ENCODE data around the gene TRPM4. TPM values are rescaled to one million over a fixed set of nuclear protein-coding genes. Genes with fewer than 3 reads are reported as not detected.
"Not testable (repeated sequence)": the region's sequence is repeated elsewhere in the genome, so short reads cannot be mapped to it uniquely, and the experiment has no call there.

TRPM4 gene
- total RNA-seq, result 35.5 and 39.5 TPM in 2 replicates

DNA sequence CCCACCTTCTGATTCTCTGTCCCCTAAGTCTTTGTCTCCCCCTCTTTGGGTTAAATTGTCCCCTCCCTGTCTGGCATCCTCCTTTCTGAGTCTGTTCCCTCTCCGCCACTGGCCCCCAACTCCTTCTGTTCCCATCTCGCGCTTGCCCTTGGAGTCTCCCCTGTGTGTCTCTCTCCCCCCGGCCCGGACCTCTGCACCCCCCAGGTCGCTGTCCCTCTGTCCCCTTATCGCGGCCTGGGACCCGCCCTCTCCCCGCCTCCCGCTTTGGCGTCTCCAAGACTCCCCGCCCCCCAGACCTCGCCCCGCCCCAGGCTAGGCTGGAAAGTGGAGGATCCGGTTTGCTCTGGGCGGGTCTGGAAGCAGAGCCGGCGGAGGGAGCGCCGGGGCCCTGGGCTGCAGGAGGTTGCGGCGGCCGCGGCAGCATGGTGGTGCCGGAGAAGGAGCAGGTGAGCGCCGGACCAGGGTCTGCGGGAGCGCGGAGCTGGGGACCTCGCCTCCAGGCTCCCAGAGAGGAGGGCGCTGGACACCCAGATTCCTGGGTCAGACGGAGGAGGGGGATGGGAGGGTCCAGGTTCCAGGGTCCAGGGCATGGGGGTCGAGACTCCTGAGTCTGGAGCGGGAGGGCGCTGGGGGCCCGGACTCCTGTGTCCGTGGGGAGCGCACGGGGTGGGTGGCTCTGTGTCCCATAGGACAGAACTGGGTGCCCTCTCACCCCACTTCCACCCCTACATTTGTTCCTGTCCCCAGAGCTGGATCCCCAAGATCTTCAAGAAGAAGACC is at the start of gene TRPM4:
TRPM4 (plus strand) TSS at position 348 of the 780 bp plus-strand sequence; CDS start at position 423, 75 bp downstream.
- no peak for DNase-seq (ENCODE audit: extremely low read depth, low read depth, low spot score)

DNA sequence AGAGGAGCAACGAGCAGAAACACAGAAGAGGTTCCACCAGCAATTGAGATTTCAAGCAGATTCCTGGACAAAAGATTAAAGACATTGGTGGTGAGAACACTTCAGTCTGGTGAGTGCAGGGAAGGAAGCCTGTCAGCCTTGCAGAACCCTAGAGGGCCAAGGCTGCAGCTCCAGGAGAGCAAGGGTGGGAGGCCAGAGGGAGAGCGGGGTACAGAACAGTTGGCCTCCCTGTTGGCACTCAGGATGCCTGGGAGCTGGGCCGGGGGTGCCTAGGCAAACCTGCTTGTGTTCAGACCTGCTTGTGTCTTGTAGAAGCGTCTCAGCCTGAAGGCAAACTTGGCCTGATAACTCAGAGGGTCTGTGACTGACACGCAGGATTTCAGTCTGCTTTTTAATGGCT is 48.5 kb upstream of the TRPM4 start:
- DNase-seq (ENCODE audit: extremely low read depth, low read depth, low spot score), result no peak

GRCh38 chr19:49109569-49110233 is 47.9 kb upstream of the TRPM4 start:
- DNase-seq (ENCODE audit: extremely low read depth, low read depth, low spot score), result no peak

DNA sequence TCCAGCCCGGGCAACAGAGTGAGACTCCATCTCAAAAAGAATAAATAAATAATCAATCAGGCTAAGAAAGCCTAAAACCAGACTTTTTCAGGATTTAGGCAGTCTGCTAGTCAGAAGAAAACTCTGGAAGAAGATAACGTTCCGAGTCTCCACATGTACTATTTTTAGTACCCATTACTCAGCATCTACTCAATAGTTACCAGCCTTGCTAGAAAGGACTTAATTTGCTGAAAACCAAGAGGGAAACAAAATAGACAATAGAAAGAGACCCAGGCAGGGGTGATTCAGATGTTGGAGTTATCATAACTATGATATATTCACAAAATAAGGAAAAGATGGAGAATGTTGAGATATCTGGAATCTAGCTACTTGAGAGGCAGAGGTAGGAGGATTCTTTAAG is 47.0 kb upstream of the TRPM4 start:
- DNase-seq (ENCODE audit: extremely low read depth, low read depth, low spot score), result no peak

- DNase-seq (ENCODE audit: extremely low read depth, low read depth, low spot score), result no peak
Measured at GRCh38 chr19:49111218-49111998, 46.2 kb upstream of the TRPM4 start.

- no peak for DNase-seq (ENCODE audit: extremely low read depth, low read depth, low spot score)
Measured at GRCh38 chr19:49113762-49114629, 43.6 kb upstream of the TRPM4 start, which contains the start of gene LIN7B. LIN7B (plus strand) TSS chr19:49114370; CDS start chr19:49114405, 35 bp downstream.

GRCh38 chr19:49114630-49115363 is 42.8 kb upstream of the TRPM4 start:
- DNase-seq (ENCODE audit: extremely low read depth, low read depth, low spot score), result no peak

DNA sequence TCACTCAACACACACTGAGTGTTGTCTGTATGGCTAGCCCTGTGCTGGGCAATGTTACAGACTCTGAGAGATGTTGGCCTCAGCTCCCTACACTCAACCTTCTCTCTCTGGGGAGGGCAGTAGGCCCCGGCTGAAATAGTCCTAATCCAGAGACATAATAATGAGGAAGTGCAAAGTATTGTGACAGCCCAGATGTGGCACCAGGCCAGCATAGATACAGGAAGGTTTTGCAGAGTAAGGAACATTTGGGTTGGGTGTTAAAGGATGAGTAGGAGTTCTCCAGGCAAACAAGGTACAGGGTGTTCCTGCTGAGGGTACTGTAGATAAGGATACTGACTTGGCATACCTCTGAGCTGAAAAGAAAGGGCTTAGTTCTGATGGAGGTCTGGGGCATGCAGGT is 41.0 kb upstream of the TRPM4 start:
- no peak for DNase-seq (ENCODE audit: extremely low read depth, low read depth, low spot score)

DNA sequence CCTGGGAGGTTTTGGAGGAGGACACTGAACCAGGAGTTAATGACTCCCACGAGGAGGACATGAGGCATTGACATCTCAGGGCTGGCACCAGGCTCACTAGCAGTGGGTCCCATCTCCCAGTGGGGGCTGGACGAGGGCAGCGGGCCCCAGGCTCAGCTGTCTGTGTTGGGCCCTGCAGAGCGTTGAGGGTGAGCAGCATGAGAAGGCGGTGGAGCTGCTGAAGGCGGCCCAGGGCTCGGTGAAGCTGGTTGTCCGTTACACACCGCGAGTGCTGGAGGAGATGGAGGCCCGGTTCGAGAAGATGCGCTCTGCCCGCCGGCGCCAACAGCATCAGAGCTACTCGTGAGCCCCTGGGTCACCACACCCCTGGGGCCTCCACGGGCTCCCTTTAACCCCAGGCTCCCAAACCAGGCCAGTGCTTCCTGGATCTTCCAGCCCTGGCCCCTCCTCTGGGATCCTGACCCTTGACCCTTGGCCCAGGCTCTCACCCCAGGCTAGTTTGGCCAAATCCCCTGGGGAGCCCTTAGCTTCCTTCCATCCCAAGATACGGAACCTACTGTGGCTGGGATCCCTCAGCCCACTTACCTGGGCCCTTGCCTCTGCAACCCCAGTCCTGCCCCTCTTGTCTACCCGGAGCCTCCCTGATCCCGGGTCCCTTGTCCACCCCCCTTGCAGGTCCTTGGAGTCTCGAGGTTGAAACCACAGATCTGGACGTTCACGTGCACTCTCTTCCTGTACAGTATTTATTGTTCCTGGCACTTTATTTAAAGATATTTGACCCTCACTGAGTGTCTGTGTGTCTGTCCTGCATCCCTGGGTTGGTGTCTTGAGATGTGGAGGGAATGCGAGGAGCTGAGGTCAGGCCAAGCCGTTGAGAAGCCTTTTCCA is 39.7 kb upstream of the TRPM4 start:
- DNase-seq (ENCODE audit: extremely low read depth, low read depth, low spot score), result no peak

DNA sequence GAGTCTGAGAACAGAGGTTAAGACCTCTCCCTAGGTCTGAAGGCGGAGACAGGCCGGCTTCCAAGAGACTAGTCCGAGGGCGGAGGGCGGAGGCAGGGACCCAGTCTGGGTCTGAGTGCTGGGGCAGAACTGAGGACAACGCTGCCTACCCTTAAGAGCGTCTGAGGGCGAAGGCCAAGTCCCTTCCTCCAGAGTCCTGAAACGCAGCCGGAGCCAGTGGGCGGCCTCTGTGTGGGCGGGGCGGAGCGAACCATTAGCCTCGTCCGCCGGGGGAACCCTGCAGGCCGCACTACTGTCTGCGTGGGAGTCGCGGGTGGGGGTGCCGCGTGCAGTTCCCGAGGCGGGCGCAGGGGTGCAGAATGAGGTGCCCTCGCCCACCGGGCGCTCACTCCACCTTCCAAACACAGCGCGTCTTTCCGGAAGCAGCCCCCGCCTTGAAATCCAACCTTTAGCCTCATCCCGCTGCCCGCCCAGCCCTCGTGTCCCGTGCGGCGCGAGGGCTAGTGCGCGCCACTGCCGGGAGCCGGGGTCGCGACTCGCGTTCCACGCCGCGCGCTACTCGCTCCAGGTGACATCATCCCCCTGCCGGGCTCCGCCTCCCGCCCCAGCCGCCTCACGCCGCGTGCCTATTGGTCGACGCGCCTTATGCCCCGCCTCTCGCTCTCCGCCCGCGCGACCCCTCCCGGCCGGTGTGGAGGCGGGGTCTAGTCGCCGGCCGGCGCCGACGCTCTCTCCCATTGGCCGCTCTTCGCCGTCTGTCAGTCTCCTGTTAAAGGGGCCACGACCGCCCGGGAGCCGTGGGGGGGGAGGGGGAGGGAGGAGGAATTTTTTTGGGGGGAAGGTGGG is 38.8 kb upstream of the TRPM4 start, which contains the start of gene C19orf73:
C19orf73 (minus strand) TSS at position 579 of the 846 bp plus-strand sequence; CDS start at position 458, 121 bp downstream.
- no peak for DNase-seq (ENCODE audit: extremely low read depth, low read depth, low spot score)

DNA sequence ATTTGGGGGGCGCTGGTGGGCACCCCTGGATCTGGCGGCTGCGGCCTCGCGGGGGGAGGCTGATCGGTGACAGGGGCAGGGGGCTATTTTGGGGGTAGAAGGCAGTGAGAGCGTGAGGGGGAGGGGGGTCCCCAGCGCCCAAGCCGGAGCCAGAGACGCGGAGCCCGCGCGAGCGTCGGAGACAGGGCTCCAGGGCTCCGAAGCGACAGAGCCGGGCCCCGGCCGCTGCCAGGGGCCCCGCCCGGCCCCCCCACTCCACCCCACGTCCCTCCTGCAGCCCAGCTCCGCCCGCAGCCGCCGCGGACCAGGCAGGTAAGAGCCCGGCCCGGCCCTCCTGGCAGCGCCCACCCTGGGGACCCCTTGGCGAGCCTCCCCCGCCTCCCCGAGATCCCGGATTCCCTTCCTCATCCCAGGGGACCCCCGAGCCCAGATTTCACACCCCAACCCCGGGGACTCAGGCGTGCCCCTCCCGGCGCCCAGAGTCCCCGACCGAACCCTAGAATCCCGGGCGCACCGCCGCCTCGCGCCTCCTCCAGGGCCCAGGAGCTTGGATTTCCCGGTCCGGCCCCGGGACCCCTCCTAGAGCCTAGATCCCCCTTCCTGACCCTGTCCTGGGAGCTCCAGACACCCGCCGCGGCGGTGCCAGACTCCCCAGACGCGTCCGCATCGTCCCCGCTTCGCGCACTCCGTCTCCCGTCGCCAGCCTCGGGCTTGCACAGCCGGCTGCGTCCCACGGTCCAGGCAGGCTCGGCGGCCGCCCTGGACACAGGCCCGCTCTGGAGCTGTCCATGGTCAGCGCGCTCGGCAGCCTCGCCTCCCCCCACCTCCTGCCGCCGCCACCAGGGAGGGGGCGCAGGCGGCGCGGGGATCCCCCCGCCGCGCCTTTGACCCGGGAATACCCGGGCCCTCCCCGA is 37.9 kb upstream of the TRPM4 start, which contains the start of gene PPFIA3:
PPFIA3 (plus strand) TSS at position 134 of the 914 bp plus-strand sequence. CDS start 8,330 bp downstream, outside the sequence.
- no peak for DNase-seq (ENCODE audit: extremely low read depth, low read depth, low spot score)

GRCh38 chr19:49120325-49120683 is 37.3 kb upstream of the TRPM4 start:
- no peak for DNase-seq (ENCODE audit: extremely low read depth, low read depth, low spot score)

DNA sequence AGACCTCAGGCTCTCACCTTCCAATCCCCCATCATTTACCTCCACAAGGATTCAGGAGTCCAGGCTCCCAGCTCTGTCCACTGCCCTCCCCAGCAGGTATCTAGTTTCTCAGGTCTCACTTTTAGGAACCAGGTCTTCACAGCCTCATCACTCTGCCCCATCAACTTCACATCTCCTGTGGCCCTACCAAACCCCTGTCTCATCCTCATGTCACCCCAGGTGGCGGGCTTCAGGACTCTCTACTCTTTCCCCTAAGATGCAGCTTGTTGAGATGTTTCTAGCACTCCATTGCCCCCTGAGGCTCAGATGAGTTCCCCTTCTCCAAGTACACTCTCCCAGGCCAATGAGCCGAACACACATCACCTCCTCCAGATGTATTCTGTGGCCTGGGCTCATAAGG is 36.7 kb upstream of the TRPM4 start:
- DNase-seq (ENCODE audit: extremely low read depth, low read depth, low spot score), result no peak

- not testable (repeated sequence) for DNase-seq (ENCODE audit: extremely low read depth, low read depth, low spot score)
Measured at GRCh38 chr19:49121841-49122240, 35.8 kb upstream of the TRPM4 start.

GRCh38 chr19:49123285-49123684 is 34.3 kb upstream of the TRPM4 start:
- DNase-seq (ENCODE audit: extremely low read depth, low read depth, low spot score), result not testable (repeated sequence)

- no peak for DNase-seq (ENCODE audit: extremely low read depth, low read depth, low spot score)
Measured at GRCh38 chr19:49125025-49125731, 32.4 kb upstream of the TRPM4 start.

All from glomerular endothelial cell (primary cell).